HL-60/S4 (cell line): ENCODE measurements around the gene KLC4.
"Not testable (repeated sequence)": the region's sequence is repeated elsewhere in the genome, so short reads cannot be mapped to it uniquely, and the experiment has no call there.

Experiments
- in situ Hi-C: fragments of 300-500 bp; cut with MboI; formaldehyde crosslinking; loops from 2 replicates; pipeline ENCODE4 v1.14.3; 2022; ENCODE audit warnings: low sequenced_read_pairs

The KLC4 gene

GRCh38 chr6:43035495-43036194 lies 23.8 kb upstream of the KLC4 start:
- in situ Hi-C loops: no loop called here

- in situ Hi-C loops: no loop called here
These were observed 22.7 kb upstream of the KLC4 start for GRCh38 chr6:43036712-43037111.

GRCh38 chr6:43037197-43037596 lies 22.2 kb upstream of the KLC4 start:
- in situ Hi-C loops: no loop called here

GRCh38 chr6:43037706-43038105 lies 21.7 kb upstream of the KLC4 start:
- in situ Hi-C loops: no loop called here

GRCh38 chr6:43038727-43039126 lies 20.7 kb upstream of the KLC4 start:
- in situ Hi-C loops: no loop called here

- in situ Hi-C loops: no loop called here
These were observed 18.7 kb upstream of the KLC4 start for GRCh38 chr6:43040542-43041257.

- in situ Hi-C loops: not testable (repeated sequence)
These were observed 18.0 kb upstream of the KLC4 start for GRCh38 chr6:43041475-43041874.

- in situ Hi-C loops: no loop called here
These were observed 16.1 kb upstream of the KLC4 start for GRCh38 chr6:43043310-43043709.

- in situ Hi-C loops: no loop called here
These were observed 14.0 kb upstream of the KLC4 start for GRCh38 chr6:43045371-43045930.

- in situ Hi-C loops: no loop called here
These were observed 11.4 kb upstream of the KLC4 start for GRCh38 chr6:43047998-43048397.

- in situ Hi-C loops: no loop called here
These were observed 8.4 kb upstream of the KLC4 start for GRCh38 chr6:43050981-43051380.

- in situ Hi-C loops: no loop called here
These were observed 7.1 kb upstream of the KLC4 start for GRCh38 chr6:43052225-43052841.

- in situ Hi-C loops: no loop called here
These were observed 6.4 kb upstream of the KLC4 start for GRCh38 chr6:43052842-43053544.

GRCh38 chr6:43053545-43054205 lies 5.8 kb upstream of the KLC4 start, which contains the start of gene CUL7:
TSS of gene CUL7 (minus strand) at chr6:43053851. CDS start at chr6:43052788, 1,063 bp downstream.
- in situ Hi-C loops: no loop called here

GRCh38 chr6:43054206-43054943 lies 5.1 kb upstream of the KLC4 start:
- in situ Hi-C loops: no loop called here

- in situ Hi-C loops: no loop called here
These were observed 3.5 kb upstream of the KLC4 start for GRCh38 chr6:43055966-43056365.

GRCh38 chr6:43058531-43058930 lies 900 bp upstream of the KLC4 start:
- in situ Hi-C loops: no loop called here

GRCh38 chr6:43060034-43060754 lies 763 bp downstream of the KLC4 start:
- in situ Hi-C loops: no loop called here
